K562 (cell line): ENCODE data around the gene UNC5B. TPM values are rescaled to one million over a fixed set of nuclear protein-coding genes. Genes with fewer than 3 reads are reported as not detected.
A peak's percentile ranks its signal among the peaks of the same experiment; 100 is the strongest.

Experiments
- BMI1 ChIP-seq: fragments of 150-350 bp; IDR thresholded peaks from 2 replicates; pipeline ENCODE4 v1.6.1; 2014; ENCODE audit warnings: low read length
- CREB1 ChIP-seq, 2 experiments: sonication (generic) in 1 of 2; formaldehyde crosslinking in 1 of 2; IDR thresholded peaks; 2 replicates each; pipeline versions ENCODE4 v1.6.1 to v1.8.0; 2012 to 2022; ENCODE audit warnings: inconsistent platforms in 1 of 2, mild to moderate bottlenecking in 1 of 2, missing genetic modification reagents in 1 of 2, moderate library complexity in 1 of 2
- FOXJ3 ChIP-seq: sonication (generic); formaldehyde crosslinking; IDR thresholded peaks from 2 replicates; pipeline ENCODE4 v1.4.0; 2020; ENCODE audit warnings: mild to moderate bottlenecking, missing genetic modification reagents
- GTF2F1 ChIP-seq: IDR thresholded peaks from 2 replicates; pipeline ENCODE4 v1.6.1; 2011; ENCODE audit warnings: low read depth, low read length, improper control_type of control experiment
- KLF10 ChIP-seq: fragments of 250-450 bp; sonication (Bioruptor Pico); IDR thresholded peaks from 2 replicates; pipeline ENCODE4 v1.6.1; 2021; ENCODE audit warnings: matching md5 sums
- MCM3 ChIP-seq: fragments of 450-650 bp; IDR thresholded peaks from 2 replicates; pipeline ENCODE4 v1.6.1; 2016
- PCBP2 ChIP-seq: fragments of 200-400 bp; formaldehyde crosslinking; IDR thresholded peaks from 2 replicates; pipeline ENCODE4 v1.6.1; 2018; ENCODE audit warnings: low read length, low read depth, mild to moderate bottlenecking, moderate library complexity; ENCODE audit not compliant: poor library complexity, severe bottlenecking
- POU5F1 ChIP-seq: fragments of 150-350 bp; IDR thresholded peaks from 2 replicates; pipeline ENCODE4 v1.6.1; 2014; ENCODE audit warnings: borderline replicate concordance, low read length, low read depth, mild to moderate bottlenecking; ENCODE audit not compliant: partially characterized antibody
- RBM34 ChIP-seq: fragments of 200-400 bp; formaldehyde crosslinking; IDR thresholded peaks from 2 replicates; pipeline ENCODE4 v1.6.1; 2018; ENCODE audit warnings: low read length, borderline replicate concordance; ENCODE audit not compliant: insufficient read depth
- TGIF2 ChIP-seq: sonication (generic); formaldehyde crosslinking; IDR thresholded peaks from 2 replicates; pipeline ENCODE4 v1.8.1; 2022; ENCODE audit warnings: mild to moderate bottlenecking, missing genetic modification reagents, moderate library complexity
- TOE1 ChIP-seq, 2 experiments: fragments of 450-650 bp in 1 of 2; sonication (generic) in 1 of 2; formaldehyde crosslinking in 1 of 2; IDR thresholded peaks; 2 replicates each; pipeline versions ENCODE4 v1.7.1 to v1.8.0; 2016 to 2022; ENCODE audit warnings: borderline replicate concordance in 2 of 2, mild to moderate bottlenecking in 2 of 2, antibody characterized with exemption in 1 of 2, inconsistent platforms in 1 of 2, low read depth in 1 of 2, missing genetic modification reagents in 1 of 2, moderate library complexity in 1 of 2
- ZBTB40 ChIP-seq, 2 experiments: fragments of 450-650 bp in 1 of 2; sonication (generic) in 1 of 2; formaldehyde crosslinking in 1 of 2; IDR thresholded peaks; 2 replicates each; pipeline versions ENCODE4 v1.7.1 to v1.9.0; 2016 to 2022; ENCODE audit warnings: inconsistent platforms in 1 of 2, mild to moderate bottlenecking in 1 of 2, missing genetic modification reagents in 1 of 2
- ZBTB8A ChIP-seq: fragments of 450-650 bp; IDR thresholded peaks from 2 replicates; pipeline ENCODE4 v1.6.1; 2018; ENCODE audit warnings: mild to moderate bottlenecking, moderate library complexity; ENCODE audit not compliant: partially characterized antibody
- ZNF239 ChIP-seq: fragments of 250-450 bp; sonication (Bioruptor Pico); IDR thresholded peaks from 2 replicates; pipeline ENCODE4 v1.4.0; 2020; ENCODE audit warnings: mild to moderate bottlenecking
- ZNF77 ChIP-seq: fragments of 250-450 bp; sonication (Bioruptor Pico); IDR thresholded peaks from 2 replicates; pipeline ENCODE4 v1.5.0; 2020
- ZZZ3 ChIP-seq: fragments of 450-650 bp; IDR thresholded peaks from 2 replicates; pipeline ENCODE4 v1.6.1; 2016; ENCODE audit warnings: antibody characterized with exemption, mild to moderate bottlenecking, moderate library complexity
- polyA plus RNA-seq, 8 experiments: library from polyadenylated mRNA; depleted of rRNA in 4 of 8; stranded (reverse) in 5 of 8; unstranded in 3 of 8; fragments of >200 nt; fragmentation: Nextera tagmentation in 2 of 8; fragmentation: Illumina TruSeq in 1 of 8; extraction: Ambion mirVana in 2 of 8; extraction: Trizol in 1 of 8; gene quantifications; 2 replicates each; pipeline versions ENCODE4 v1.2.1 to v1.2.3, GENCODE V29; 2011 to 2014; ENCODE audit warnings: inconsistent platforms in 1 of 8, missing spikeins in 1 of 8
- total RNA-seq, 7 experiments: library from RNA; depleted of rRNA in 6 of 7; stranded (reverse); fragments of >200 nt in 6 of 7; fragmentation: Illumina TruSeq in 2 of 7; extraction: Trizol in 2 of 7; gene quantifications; 2 replicates each; pipeline versions ENCODE4 v1.2.1 to v1.2.3, GENCODE V29; 2011 to 2021; ENCODE audit warnings: low replicate concordance in 1 of 7
- TF ChIP-seq, protein P1 (sequence below): sonication (generic); formaldehyde crosslinking; IDR thresholded peaks from 2 replicates; pipeline ENCODE4 v1.8.1; 2022; ENCODE audit warnings: missing genetic modification reagents

Gene UNC5B
- total and polyA plus RNA-seq, 9 of the 15 experiments (the other 6 are each of a cell fraction or from before 2014, with no cell fraction given): 0.10 to 8.4 (median 2.1) TPM

DNA sequence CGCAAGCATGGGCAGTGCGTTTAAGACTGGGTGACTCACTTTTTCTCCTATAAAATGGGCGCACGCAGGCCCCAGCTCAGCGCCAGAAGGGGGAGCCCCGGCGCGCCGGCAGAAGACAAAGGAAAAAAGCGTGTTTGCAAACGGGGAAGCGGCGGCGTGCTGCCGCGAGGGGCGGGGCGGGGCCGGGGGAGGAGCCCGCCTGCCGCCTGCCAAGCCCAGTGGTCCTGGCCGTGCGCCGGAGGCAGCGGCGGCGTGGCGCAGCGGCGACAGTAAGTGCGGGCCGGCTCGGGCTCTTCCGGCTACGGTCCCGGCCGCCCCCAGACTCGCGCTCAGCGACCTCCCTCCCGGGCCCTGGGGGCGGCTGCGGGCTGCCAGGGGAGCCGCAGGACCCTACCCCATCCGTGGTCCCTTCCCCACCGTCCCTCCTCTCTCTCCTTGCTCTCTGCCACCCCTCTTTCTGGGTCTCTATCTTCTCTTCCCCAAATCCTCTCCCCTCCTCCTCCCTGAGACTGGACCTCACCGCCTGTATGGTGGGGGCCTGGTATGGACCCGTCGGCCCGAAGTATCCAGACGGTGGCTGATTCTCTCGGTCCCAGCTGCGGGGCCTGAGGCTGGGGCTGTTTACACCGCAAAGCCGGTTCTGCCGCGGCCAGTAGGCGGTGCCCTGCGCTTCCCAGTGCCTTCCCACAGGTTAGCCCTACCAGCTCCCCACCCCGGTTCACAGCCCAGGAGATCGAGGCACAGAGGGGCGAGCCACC lies 106.9 kb downstream of the UNC5B start, which contains the start of gene SLC29A3 (continued):
- TF ChIP-seq CREB1 (IDR thresholded peaks at IDR 0.05) (peak; percentile 30; the same call in 1 of the 2 replicates), CREB1 (CRISPR knock-in tag; IDR thresholded peaks at IDR 0.05) (0 out of 2 replicates have a peak, but pooled peaks have one; percentile 36), KLF10 (CRISPR knock-in tag) (no peak), ZBTB40 (IDR thresholded peaks at IDR 0.05) (no peak), ZBTB40 (CRISPR knock-in tag; IDR thresholded peaks at IDR 0.05) (no peak), POU5F1 (peak; percentile 21), TOE1 (IDR thresholded peaks at IDR 0.05; ENCODE audit: borderline replicate concordance) (peak; percentile 9; the same call in 1 of the 2 replicates), TOE1 (CRISPR knock-in tag; IDR thresholded peaks at IDR 0.05; ENCODE audit: borderline replicate concordance, low read depth) (no peak; the same call in 1 of the 2 replicates), PCBP2 (no peak), ZBTB8A (no peak), FOXJ3 (CRISPR knock-in tag) (no peak), RBM34 (no peak), GTF2F1 (no peak), TGIF2 (CRISPR knock-in tag) (0 out of 2 replicates have a peak, but pooled peaks have one; percentile 54), BMI1 (no peak), MCM3 (no peak), ZNF77 (no peak), ZZZ3 (no peak), ZNF239 (CRISPR knock-in tag) (peak; percentile 19; the same call in 1 of the 2 replicates)
- TF ChIP-seq, protein P1, sequence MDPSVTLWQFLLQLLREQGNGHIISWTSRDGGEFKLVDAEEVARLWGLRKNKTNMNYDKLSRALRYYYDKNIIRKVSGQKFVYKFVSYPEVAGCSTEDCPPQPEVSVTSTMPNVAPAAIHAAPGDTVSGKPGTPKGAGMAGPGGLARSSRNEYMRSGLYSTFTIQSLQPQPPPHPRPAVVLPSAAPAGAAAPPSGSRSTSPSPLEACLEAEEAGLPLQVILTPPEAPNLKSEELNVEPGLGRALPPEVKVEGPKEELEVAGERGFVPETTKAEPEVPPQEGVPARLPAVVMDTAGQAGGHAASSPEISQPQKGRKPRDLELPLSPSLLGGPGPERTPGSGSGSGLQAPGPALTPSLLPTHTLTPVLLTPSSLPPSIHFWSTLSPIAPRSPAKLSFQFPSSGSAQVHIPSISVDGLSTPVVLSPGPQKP (CRISPR knock-in tag): no peak
